Stimulated activated CD8-positive, alpha-beta memory T cell treated with anti-CD3 and anti-CD28 coated beads, Interleukin-12 subunit alpha, Interleukin-12 subunit beta, amount 100 ng/mL, for 24 hours (primary cell): Measurements from ENCODE around the gene SV2B.

ENCODE experiments used
- DNase-seq: peaks from one replicate; pipeline ENCODE4 v3.0.0-alpha.2; 2020; ENCODE audit errors: extremely low read depth

The SV2B gene

DNA sequence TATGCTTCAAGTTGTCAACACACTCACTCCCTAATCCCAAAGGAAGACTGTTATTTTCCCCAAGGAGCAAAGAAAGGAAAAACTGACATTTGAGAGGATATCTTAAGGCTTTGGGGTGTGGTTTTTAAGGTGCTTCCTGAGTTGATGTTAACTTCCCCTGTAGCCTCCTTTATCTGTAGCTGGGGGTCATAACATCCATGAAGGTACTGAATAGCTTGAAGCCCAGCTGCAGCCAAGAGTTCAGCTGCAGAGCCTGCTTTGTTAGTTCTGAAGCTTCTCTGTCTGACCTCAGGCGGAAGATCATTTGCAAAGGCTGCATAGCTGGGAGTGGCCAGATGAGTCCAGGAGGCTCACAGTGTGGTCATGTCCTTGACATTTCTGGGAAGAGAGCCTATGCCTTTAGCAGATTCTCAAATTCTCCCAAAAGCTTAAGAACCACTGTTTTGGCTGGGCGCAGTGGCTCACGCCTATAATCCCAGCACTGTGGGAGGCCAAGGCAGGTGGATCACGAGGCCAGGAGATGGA lies 165.4 kb downstream of the SV2B start:
- no peak for DNase-seq

DNA sequence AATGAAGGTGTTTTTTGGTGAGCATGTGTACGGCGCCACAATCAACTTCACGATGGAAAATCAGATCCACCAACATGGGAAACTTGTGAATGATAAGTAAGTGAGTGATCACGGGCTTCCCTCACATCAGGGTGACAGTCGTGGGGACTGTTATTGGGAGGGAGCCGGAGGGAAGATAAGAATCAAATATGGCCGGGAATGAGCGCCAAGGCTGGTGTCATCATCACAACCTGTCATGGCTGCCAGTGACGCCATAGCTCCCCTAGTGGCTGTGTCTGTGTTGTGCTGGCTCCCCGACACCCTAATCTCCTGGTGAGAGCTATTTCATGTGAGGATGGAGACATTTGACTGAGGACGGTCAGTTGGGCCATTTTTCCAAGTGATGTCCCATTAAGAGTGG lies 168.5 kb downstream of the SV2B start:
- DNase-seq = no peak

DNA sequence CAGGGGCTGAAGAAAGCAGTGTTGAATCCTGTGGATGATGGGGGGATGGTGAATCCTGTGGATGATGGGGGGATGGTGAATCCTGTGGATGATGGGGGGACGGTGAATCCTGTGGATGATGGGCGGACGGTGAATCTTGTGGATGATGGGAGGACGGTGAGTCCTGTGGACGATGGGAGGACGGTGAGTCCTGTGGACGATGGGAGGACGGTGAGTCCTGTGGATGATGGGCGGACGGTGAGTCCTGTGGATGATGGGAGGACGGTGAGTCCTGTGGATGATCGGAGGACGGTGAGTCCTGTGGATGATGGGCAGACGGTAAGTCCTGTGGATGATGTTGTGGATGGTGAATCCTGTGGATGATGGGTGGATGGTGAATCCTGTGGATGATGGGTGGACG lies 170.7 kb downstream of the SV2B start:
- no peak for DNase-seq

DNA sequence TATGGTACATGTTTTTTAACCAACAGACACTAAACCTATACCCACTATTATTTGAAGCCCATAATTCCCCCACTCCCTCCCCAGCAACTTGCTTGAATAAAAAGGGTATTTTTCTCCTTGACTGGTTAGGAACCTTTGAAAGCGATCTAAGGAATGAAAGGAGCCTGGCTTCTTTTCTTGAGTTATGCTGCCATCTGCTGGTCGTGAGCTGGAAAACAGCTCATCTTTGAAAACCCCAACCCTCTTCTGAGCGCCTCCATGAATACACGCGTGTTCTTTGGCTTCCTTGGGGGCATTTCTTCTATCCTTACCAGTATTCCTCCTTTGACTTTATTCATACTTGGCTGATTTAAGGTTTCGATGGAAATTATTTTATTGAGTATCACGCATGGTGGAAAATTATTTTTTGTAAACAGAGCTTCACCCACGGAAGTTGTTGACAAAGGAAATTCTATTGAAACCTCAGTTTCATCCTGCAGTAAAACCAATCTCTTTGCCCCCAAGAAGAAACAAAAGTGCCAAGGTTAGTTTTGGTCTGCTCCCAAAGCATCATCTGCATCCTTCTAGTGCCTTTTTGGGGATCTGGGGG lies 171.6 kb downstream of the SV2B start:
- DNase-seq = peak; percentile 9

DNA sequence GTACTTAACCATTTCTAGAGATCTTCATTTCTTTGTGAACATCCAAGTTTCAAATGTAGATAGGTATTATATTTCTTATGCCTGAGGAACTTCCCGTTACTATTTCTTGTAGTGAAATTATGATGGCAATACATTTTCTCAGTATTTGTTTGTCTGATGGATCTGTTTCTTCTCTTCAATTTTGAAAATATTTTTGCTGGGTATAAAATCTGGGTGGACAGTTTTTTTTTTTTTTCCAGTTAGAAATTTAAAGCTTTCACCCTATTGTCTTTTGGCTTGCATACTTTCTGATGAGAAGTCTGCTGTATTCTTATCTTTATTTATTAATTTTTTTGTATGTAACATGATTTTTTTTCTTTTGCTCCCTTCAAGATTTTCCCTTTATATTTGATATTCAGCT lies 175.8 kb downstream of the SV2B start:
- DNase-seq = no peak

DNA sequence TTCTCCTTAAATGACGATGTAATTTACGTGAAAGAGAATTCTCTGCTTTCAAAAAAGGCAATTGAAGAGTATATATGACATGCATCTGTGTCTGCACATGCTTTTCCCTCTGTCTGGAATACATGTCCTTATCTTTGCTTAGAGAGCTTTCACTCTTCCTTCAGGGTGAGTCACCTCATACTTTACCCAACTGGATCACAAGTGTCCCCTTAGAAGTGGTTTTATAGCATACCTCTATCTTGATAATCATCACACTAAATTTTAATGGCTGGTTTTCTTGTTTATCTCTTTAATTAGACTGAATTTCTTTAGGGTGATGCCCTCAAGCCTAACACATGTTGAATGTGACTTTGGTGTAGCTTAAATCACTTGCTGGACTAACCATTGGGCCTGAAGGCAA lies 178.9 kb downstream of the SV2B start:
- DNase-seq = no peak

DNA sequence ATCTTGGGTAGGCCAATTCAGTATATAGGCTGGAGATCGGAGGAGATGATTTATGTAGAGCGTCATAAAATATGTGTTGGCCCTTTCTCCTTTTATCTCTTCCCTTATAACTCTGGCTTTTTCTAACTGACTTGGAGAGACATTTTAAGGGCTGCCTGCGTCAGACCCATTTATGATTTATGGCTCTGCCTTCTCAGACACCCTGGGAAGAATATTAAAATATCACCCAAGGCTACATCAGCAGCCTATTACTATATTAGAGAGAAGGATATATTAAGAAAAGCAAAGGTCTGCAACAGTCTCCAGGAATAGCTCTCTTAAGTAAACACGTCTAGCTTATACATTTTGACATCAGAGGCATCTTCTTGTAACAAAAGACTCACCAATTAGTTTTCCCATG lies 179.4 kb downstream of the SV2B start:
- DNase-seq = no peak

DNA sequence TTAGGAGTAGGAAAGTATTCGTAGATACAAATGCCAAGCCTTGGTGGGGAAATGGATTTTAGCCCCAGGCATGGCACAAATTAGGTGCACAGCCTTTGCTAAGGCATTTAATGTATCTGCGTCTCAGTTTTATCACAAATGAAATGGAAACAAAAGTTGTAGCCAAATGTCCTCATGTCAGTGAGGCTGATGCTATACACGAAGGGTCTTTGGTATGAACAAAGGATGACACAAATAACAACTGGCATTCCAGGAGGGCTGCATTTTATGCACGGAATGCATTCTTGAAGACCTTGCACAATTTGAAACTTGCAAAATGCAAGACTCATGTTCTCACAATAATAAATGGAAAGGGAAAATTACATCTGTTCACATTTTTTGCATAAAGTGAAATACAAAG lies 181.9 kb downstream of the SV2B start:
- no peak for DNase-seq

DNA sequence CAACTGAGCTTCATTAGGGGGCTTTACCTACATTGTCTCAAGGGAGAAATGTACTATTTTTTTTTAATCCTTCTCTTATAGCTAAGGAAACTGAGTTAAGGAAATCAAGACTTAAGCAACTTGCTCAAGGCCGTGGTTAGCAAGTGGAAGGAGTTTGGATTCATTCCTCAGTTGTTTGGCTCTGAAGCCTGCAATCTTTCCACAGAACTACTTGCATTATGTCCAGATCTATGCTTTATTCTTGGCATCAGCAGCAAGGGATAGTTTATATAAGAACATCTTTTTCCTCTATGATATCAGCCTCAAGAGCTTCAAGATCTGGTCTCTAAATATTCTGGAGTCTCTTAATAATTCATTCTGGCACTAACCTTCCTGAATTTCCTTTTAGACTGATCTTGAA lies 182.4 kb downstream of the SV2B start:
- no peak for DNase-seq

DNA sequence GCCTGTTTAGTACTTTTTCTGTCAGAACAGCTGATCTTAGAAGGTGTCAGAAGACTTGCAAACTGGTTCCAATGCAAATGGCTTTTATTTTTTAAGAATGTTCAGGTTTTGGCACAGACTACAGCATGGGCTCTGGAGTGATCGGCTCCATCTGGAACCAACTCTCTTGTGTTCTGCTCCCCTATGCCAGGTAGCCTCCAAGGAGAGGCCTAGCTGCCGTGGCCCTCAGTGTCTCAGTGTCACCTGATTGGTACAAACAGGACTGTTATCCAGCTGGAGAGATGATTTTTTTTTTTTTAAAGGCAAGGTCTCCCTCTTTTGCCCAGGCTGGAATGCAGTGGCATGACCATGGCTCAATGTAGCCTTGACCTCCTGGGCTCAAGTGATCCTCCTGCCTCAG lies 183.1 kb downstream of the SV2B start:
- no peak for DNase-seq

DNA sequence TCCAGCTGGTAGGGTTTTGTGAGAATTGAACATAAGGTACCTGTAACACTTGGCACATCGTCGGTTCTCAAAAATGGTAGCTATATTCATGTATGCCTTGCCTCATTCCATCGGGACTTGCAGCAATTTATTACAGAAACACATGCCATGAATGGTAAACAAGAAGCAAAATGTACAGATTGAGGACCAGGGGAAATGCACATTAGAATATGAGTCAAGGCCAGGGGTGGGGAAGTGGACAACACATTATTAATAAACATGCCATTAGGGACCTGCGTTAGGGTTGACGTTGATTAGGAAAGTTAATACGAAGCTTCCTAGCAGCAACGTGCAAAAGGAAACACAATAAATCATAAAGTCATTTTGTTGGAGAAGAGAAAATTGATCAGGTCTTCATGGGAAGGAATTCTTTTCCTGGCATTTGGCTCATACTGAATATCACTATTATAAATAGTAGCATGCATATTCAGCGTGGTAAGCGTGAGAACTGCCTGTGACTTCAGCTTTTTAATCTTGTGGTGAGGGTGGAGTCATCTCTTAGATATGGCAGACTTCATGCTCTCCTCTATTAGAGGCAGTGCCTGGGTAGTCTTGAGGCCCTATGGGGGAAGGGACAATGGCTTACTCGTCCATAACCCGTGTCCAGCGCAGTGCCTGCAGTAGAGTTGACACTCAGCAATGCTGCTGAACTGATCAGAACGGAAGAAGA lies 184.9 kb downstream of the SV2B start:
- no peak for DNase-seq

DNA sequence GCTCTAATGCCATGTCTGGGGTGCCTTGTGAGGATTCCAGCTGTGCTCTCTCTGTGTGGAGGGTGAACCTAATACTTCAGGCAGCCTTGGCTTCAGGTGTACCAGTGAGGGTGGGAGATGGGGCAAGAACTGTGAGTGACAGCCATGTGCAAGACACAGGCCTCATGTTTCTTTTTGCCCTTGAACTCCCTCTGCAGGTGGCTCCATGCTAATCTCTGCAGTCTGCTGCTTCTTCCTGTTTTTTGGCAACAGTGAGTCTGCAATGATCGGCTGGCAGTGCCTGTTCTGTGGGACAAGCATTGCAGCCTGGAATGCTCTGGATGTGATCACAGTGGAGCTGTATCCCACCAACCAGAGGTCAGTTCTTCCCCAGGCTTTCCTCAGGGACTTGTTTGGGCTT lies 189.3 kb downstream of the SV2B start:
- DNase-seq = no peak

DNA sequence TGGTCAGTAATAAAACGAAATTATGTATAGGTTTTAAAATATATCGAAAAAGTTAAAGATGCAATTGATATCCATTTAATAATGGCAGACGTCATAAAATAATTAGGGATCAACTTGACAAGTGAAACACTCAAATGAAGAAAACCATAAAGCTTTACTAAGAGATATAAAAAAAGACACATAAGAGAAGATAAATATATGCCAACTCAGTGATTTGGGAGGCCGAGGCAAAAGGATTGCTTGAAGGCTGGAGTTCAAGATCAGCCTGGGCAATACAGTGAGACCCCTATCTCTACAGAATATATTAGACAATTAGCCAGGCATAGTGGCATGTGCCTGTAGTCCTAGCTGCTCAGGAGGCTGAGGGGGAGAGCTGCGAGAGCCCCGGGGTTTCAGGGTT lies 190.5 kb downstream of the SV2B start:
- no peak for DNase-seq

DNA sequence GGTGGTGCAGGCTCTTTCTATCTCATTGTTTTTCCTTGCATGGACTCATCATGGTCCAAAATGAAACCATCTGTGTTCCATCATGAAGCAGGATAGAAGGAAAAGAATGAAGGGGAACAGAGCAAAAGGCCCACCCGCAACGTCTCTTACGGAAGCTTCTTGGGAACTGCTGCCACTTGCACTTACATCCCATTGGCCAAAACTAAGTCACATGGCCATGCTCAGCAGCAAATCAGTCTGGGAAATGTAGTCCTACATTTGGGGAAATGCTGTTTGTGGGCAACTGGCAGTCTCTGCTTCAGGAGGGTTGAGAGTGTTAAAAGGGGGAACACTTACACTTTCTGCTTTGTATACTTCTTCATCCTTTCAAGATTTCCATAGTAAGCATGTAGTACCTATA lies 191.6 kb downstream of the SV2B start:
- DNase-seq = no peak

DNA sequence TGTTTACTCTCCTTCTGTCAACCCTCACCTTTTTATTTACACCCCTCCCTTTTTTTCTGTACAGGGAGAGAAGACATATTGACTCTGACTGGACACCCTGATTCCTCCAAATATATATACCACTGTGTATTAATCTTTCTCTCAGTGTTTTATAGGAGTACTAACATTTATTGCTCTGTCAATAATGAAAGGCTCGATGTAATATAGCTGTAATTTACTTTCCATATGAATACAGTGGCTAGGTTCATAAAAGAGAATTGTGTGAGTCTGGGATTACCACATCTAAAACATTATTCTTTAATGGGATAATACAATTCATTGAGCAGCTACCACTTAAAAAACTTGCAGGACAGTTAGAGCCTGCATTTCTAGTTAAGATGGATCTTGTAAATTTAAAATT lies 194.3 kb downstream of the SV2B start:
- DNase-seq = no peak

DNA sequence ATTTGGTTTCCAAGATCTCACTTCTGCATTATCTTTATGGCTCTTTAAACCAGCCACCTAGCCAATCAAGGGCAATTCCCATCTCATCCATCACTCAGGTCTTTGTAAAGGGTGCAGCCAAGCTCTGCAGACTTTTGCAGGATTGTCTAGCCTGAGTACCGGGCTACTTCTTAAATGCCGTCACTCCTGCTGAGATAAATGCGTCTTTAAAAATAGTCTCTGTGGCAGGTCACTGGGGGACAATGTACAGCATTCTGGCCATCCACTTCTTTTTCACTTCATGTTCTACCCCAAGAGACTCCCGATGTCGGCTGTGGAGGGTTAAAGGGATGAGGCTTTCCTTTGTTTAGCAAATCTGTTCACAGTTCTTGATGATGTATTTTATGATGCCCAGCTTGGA lies 194.7 kb downstream of the SV2B start:
- DNase-seq = no peak

DNA sequence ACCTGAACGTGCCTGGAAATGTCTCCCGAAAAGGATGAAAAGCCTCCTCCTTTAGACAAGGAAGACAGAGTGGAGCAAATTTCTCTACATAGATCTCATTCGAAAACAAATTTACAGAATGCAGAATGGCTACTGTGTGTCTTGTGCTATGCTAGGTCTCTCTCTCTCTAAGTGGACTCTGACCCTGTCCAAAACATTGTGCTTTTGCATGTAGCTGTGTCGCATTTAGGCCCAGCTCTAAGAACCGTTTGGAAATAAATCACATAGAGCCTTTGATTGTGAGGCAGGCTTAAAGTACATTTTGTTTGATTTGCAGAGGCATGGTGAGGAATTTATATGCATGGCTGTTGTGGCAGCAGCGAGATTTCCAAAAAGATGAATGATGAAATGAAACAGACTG lies 198.0 kb downstream of the SV2B start:
- no peak for DNase-seq

DNA sequence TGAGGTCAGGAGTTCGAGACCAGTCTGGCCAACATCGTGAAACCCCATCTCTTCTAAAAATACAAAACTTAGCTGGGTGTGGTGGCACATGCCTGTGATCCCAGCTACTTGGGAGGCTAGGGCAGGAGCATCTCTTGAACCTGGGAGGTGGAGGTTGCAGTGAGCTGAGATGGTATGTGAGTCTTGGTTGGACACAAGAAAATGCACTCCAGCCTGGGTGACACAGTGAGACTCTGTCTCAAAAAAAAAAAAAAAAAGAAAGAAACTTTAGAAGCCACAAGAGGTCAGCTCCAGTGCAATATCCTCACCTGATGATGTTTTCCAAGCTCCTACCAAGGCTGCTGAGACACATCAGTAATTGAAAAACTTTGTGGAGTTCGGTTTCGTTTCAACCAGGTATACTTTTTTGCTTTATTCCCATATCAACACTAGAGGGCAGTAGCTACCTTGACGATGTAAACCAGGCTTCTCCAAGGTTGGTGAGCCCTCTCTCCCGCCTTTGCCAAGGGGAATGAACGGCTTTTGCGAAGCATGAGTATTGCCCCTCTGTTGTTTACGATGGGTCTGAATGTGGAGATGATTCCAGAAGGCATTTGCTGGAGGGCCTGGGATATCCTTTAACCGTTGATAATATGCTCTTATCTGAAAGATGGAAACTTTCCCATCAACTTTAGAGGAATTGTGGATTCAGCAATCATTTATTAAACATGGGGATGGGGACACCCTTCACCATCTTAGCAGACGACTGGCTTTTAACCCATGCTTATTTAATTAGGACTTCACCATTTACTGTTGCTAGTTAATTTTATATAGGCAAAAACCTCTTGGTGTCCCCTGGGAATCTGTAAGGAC lies 202.8 kb downstream of the SV2B start:
- DNase-seq = no peak

DNA sequence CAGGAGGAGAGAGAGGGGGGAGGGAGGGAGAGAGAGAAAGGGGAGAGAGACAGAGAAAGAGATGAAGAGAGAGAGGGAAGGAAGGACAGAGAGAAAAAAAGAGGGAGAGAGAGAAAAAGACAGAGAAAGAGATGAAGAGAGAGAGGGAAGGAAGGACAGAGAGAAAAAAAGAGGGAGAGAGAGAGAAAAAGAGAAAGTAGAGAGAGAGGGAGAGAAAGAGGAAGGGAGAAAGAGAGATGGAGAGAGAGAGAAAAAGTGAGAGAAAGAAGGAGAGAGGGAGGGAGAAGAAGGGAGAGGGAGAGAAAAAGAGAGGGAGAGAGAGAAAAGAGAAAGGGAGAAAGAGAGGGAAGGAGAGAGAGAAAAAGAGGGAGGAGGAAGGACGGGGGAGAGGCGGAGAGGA lies 204.2 kb downstream of the SV2B start:
- no peak for DNase-seq

DNA sequence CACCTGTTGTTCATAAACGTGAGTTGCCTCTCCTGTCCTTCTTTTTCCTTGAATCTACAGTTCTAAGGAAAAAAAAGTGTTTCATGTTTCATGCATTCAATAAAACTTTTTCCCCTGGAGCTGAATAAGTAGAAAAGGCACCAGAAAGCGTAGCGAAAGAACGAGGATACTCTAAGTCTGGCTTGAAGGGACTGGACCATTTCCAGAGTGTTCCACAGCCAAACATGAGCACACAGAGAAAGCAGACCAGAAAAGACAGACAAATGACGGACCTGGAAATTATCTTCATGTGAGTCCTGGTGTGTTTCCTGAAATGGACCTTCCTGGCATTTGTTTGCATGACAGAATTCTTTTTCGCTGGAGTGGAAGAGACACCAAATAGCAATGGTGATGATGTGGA lies 204.7 kb downstream of the SV2B start:
- no peak for DNase-seq

DNA sequence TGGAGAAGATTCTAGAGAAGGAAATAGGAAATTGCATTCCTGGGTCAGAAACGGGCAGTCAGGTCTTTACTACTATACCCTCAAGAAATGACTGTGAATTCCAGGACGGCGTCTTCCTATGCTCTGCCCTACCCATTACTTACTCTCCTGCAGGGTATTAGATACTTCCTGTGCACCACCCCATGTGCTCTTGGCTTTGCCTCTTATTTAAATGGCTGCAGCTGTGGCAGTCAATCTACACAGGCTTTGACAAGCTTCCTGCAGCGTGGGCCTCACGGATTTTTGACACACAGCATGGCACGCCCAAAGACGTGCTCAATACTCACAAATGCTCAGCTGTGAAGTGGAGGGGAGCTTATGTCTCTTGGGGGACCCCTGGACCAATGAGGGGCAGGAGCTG lies 206.1 kb downstream of the SV2B start:
- DNase-seq = no peak

DNA sequence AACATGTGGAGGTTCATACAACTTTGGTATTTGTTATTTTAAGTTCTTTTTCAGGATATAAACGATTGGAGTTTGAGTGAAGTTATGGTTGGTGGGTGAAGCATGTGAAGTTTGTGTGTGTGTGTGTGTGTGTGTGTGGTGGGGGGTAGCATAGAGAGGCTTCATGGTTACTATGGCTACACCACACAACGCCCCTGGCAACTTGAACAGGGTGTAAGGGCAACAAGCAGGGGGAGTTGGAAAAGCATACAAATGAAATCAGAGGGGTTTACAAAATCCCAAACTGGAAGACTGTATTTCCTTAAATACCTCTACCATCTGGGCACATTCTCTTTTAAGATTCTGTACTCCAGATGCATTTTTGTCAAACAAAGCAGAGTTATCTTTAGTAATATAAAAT lies 207.5 kb downstream of the SV2B start:
- DNase-seq = no peak

DNA sequence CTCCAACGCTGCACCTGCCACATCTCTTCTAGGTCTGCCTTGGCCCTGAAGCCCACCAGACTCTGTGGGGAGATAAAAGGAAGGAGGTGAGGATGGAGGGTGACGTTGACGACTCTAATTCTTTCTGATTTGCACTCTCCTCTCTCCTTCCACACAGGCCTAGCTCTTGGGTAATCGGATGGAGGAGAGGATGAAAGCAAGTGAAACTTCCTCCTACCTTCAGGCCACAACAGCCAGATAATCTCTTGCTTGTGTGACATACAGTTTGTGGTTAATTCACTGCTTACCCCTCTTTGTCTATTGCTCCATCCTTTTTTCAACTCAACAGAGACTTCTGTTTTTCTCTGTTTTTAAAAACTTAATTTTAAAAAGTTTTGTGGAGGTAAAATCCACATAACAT lies 208.1 kb downstream of the SV2B start:
- no peak for DNase-seq
